Suprapubic skin (tissue), 4 donors: Measurements from ENCODE around the gene BPHL. TPM values are rescaled to one million over a fixed set of nuclear protein-coding genes. Genes with fewer than 3 reads are reported as not detected.

Source experiments
- DNase-seq, 2 donors: peaks; one replicate each; pipeline ENCODE4 v3.0.0-alpha.2; 2019; ENCODE audit warnings: low spot score in 2 of 2
- H3K27ac ChIP-seq: fragments of 200-600 bp; sonication (generic); one replicate; pipeline ENCODE4 v1.5.1; 2019
- H3K27me3 ChIP-seq: fragments of 200-600 bp; sonication (generic); one replicate; pipeline ENCODE4 v1.5.1; 2019
- H3K36me3 ChIP-seq: fragments of 200-600 bp; sonication (generic); one replicate; pipeline ENCODE4 v1.5.1; 2019
- H3K4me1 ChIP-seq: fragments of 200-600 bp; sonication (generic); one replicate; pipeline ENCODE4 v1.5.1; 2019
- H3K4me3 ChIP-seq: fragments of 200-600 bp; sonication (generic); one replicate; pipeline ENCODE4 v1.5.1; 2019; ENCODE audit warnings: mild to moderate bottlenecking
- H3K9me3 ChIP-seq: fragments of 200-600 bp; sonication (generic); one replicate; pipeline ENCODE4 v1.5.1; 2019
- CTCF ChIP-seq, 2 donors: fragments of 200-600 bp in 1 of 2; fragments of 450-650 bp in 1 of 2; sonication (generic) in 1 of 2; IDR thresholded peaks; one replicate each; pipeline ENCODE4 v1.5.1; 2016 to 2019; ENCODE audit warnings: antibody characterized with exemption in 2 of 2, mild to moderate bottlenecking in 1 of 2, moderate library complexity in 1 of 2
- EP300 ChIP-seq: sonication (generic); formaldehyde crosslinking; IDR thresholded peaks from one replicate; pipeline ENCODE4 v1.6.1; 2017; ENCODE audit warnings: antibody characterized with exemption
- POLR2A ChIP-seq, 2 donors: fragments of 450-650 bp; IDR thresholded peaks; one replicate each; pipeline ENCODE4 v1.6.1; 2017; ENCODE audit warnings: antibody characterized with exemption in 2 of 2, mild to moderate bottlenecking in 2 of 2, moderate library complexity in 2 of 2
- POLR2AphosphoS5 ChIP-seq, 3 donors: sonication (generic); formaldehyde crosslinking; IDR thresholded peaks; one replicate each; pipeline ENCODE4 v1.6.1; 2017; ENCODE audit warnings: antibody characterized with exemption in 3 of 3
- WGBS: methylation state at CpG from one replicate; pipeline ENCODE4 v1.1.5; 2018; 5-methylcytosine and 5-hydroxymethylcytosine counted together
- total RNA-seq, 4 donors: library from RNA; depleted of rRNA; stranded (reverse); fragments of >200 nt; gene quantifications; one replicate each; pipeline ENCODE4 v1.1.0, GENCODE V29; 2016

Gene BPHL
- total RNA-seq, 4 donors from 2014 or later, result 16.1 to 24.5 (median 20.3) TPM

DNA sequence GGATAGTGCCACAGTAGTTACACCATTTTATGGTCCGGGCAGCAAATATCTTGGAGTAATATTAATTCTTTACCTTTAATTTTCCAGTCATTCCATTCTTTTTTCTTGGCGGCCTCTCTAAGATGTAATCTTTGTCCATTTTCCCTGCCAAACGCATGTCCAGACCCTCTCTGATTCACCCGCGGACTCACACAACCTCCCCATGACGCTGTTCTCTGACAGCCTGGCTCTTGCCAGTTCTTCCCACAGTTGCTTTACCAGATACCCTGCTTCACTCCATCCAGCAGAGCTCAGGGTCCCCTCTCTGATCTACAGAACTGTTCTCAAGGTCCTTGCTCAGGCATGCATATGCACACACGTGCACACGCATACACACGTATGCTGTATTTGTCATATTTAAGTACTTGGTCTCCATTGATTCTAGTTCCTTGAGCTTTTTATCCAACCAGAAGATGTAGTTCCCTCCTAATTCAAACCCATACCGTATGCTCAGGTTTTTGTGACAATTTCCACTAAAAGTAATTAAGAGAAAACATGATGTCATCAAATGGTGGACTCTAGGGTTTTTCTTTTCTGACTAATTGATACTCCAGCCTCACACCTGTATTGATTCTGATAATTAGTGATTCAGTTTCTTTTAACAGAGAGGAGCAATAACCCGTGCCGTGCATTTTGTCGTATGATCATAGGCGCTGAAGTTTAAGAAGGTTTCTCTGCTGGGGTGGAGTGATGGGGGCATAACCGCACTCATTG, 10.0 kb downstream of the BPHL start:
- Histone ChIP-seq H3K36me3 (peaks cover 52% of the 10 kb centered on the region), H3K4me1 (no peaks in the 10 kb centered on the region), H3K27me3 (no peaks in the 10 kb centered on the region), H3K27ac (no peak overlapping the region), H3K9me3 (no peaks in the 10 kb centered on the region), H3K4me3 (no peak overlapping the region)
- WGBS, result 95% methylated on average over 15 of the region's 15 CpGs
- TF ChIP-seq EP300, result no peak
- TF ChIP-seq CTCF (IDR thresholded peaks at IDR 0.05), result no peak
- no peak for TF ChIP-seq POLR2AphosphoS5 (IDR thresholded peaks at IDR 0.05)
- no peak for TF ChIP-seq POLR2A (IDR thresholded peaks at IDR 0.05)
- no peak for DNase-seq

GRCh38 chr6:3131695-3132094, 13.2 kb downstream of the BPHL start:
- peaks cover 70% of the 10 kb centered on the region for H3K36me3 ChIP-seq
- no peak overlapping the region for H3K27ac ChIP-seq
- H3K27me3 ChIP-seq, result no peaks in the 10 kb centered on the region
- no peaks in the 10 kb centered on the region for H3K4me1 ChIP-seq
- WGBS, result 95% methylated on average over 15 of the region's 15 CpGs
- DNase-seq, result no peak
- H3K9me3 ChIP-seq, result no peaks in the 10 kb centered on the region
- TF ChIP-seq CTCF (IDR thresholded peaks at IDR 0.05) (no peak), POLR2AphosphoS5 (IDR thresholded peaks at IDR 0.05) (no peak), POLR2A (IDR thresholded peaks at IDR 0.05) (no peak), EP300 (no peak)
- H3K4me3 ChIP-seq, result no peak overlapping the region

GRCh38 chr6:3133515-3133914, 15.0 kb downstream of the BPHL start:
- no peak overlapping the region for H3K4me3 ChIP-seq
- H3K9me3 ChIP-seq, result no peaks in the 10 kb centered on the region
- H3K4me1 ChIP-seq, result peaks cover 4% of the 10 kb centered on the region
- WGBS, result 96% methylated on average over 9 of the region's 9 CpGs
- peaks cover 77% of the 10 kb centered on the region for H3K36me3 ChIP-seq
- H3K27me3 ChIP-seq, result no peaks in the 10 kb centered on the region
- no peak overlapping the region for H3K27ac ChIP-seq
- TF ChIP-seq CTCF (IDR thresholded peaks at IDR 0.05) (no peak), POLR2A (IDR thresholded peaks at IDR 0.05) (no peak), EP300 (no peak), POLR2AphosphoS5 (IDR thresholded peaks at IDR 0.05) (no peak)
- DNase-seq, result no peak

GRCh38 chr6:3135668-3136291, 17.3 kb downstream of the BPHL start:
- 94% methylated on average over 13 of the region's 13 CpGs for WGBS
- H3K27me3 ChIP-seq, result no peaks in the 10 kb centered on the region
- H3K4me3 ChIP-seq, result no peak overlapping the region
- no peak for TF ChIP-seq POLR2A (IDR thresholded peaks at IDR 0.05)
- no peak for TF ChIP-seq EP300
- TF ChIP-seq CTCF (IDR thresholded peaks at IDR 0.05), result no peak
- TF ChIP-seq POLR2AphosphoS5 (IDR thresholded peaks at IDR 0.05), result no peak
- H3K9me3 ChIP-seq, result no peaks in the 10 kb centered on the region
- no peak overlapping the region for H3K27ac ChIP-seq
- DNase-seq, result no peak
- H3K4me1 ChIP-seq, result peaks cover 16% of the 10 kb centered on the region
- H3K36me3 ChIP-seq, result peaks cover 73% of the 10 kb centered on the region

- Histone ChIP-seq H3K4me1 (peaks cover 16% of the 10 kb centered on the region), H3K27ac (no peak overlapping the region), H3K9me3 (no peaks in the 10 kb centered on the region), H3K4me3 (no peak overlapping the region), H3K27me3 (no peaks in the 10 kb centered on the region), H3K36me3 (peaks cover 72% of the 10 kb centered on the region)
- no peak for DNase-seq
- 85% methylated on average over 8 of the region's 8 CpGs for WGBS
- TF ChIP-seq POLR2AphosphoS5 (IDR thresholded peaks at IDR 0.05), result no peak
- TF ChIP-seq EP300, result no peak
- no peak for TF ChIP-seq CTCF (IDR thresholded peaks at IDR 0.05)
- TF ChIP-seq POLR2A (IDR thresholded peaks at IDR 0.05), result no peak
Observed at GRCh38 chr6:3136292-3137011, 17.9 kb downstream of the BPHL start.
